GM08714 (cell line): ENCODE data around the gene DTD1.
"Not testable (repeated sequence)": the region's sequence is repeated elsewhere in the genome, so short reads cannot be mapped to it uniquely, and the experiment has no call there.

Experiments used
- H3K4me3 ChIP-seq: fragments of 200-500 bp; sonication (Bioruptor generic); 2 replicates; pipeline ENCODE4 v1.5.1; 2014; ENCODE audit warnings: mild to moderate bottlenecking, low read length, inconsistent platforms
- ZNF274 ChIP-seq: IDR thresholded peaks from 2 replicates; pipeline ENCODE4 v1.6.1; 2012; ENCODE audit warnings: mild to moderate bottlenecking, low read depth, low read length

The DTD1 gene

GRCh38 chr20:18747090-18747489 is 159.2 kb downstream of the DTD1 start:
- no peak for TF ChIP-seq ZNF274
- H3K4me3 ChIP-seq: no peak overlapping the region

DNA sequence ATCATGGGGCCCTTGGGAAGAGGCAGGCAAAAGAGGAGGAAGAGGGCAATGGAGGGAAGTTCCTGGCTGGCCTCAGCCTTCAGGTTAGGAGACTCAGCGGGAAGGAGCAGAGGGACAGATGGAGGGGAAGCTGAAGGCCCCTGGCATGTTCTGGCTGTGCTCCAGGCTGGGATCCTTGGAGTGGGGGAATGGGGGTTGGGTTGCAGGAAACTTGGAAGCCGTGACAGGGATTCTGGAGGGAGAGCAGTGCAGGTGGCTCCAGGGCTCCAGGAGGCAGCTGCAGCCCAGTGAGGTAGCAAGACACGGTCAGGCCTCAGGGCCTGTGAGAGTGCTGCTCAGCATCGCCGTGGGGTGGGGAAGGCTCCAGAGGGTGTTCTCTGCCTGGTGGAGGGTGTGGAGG is 161.1 kb downstream of the DTD1 start:
- TF ChIP-seq ZNF274: no peak

DNA sequence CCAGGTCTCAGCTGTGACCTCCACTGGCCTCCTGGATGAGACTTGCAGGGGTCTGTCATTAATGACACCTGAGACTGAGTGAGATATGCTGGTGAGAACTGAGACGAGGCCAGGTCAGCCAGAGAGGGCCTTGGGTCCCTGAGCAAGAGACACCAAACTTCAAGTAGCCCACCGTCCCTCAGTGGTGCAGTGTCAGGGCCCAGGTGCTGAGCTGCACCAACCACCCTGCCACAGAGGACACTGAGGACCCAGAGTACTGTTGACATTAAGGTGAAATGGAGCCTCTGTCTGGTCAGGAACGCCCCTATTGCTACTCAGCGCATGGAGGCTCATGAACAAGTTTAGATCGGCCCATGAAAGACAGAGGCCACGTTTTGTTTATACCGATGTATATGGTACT is 161.7 kb downstream of the DTD1 start:
- no peak for TF ChIP-seq ZNF274
- H3K4me3 ChIP-seq: no peak overlapping the region

More for the DNA sequence above, 161.1 kb downstream of the DTD1 start:
- H3K4me3 ChIP-seq: no peak overlapping the region

DNA sequence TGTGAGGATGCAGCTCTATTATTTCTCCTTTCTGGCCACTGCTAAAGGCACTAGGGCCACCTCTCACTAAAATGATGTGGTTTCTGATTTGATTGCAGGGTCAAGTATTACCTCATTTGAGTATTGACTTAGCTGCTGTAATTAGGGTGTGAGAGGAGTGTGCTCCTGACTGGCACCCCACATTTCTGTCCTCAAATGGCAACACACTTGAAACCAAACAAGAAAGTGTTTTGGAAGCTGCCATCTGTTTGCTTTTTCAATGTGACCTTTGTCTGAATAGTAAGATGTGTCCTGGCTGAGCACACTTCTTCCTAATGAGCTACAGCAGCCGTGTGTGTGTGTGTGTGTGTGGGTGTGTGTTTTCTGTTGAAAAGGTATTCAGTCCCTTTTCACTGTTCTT is 162.9 kb downstream of the DTD1 start:
- no peak for TF ChIP-seq ZNF274
- no peak overlapping the region for H3K4me3 ChIP-seq

DNA sequence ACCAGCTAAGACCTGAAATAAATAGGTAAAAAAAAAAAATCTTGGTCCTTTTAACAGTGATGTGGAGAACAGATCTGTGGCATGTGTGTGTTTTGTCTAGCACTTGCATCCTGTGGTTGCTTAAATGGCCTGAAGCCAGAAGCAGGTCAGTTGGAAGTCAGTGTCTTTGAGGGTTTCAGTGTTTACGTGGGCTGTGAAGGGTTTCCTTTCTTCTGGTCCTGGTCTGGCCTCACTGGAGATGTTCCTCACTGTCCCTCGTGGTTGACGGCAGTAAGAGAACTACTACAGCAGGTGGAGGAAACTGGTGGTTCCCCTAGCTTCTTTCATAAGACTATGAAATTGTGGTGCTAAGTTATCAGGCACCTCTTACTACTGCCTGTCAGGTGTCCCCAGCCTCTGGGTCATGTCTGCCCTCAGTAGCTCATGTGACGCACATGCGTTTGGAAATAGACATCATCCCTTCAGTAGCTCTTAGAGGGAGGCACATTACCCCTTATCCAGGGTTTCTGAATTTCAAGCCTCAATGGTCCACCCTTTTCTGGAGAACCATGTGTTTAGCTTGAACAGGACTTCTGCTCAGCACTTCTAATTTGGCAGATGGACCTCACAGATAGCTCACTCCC is 166.3 kb downstream of the DTD1 start:
- no peak overlapping the region for H3K4me3 ChIP-seq
- no peak for TF ChIP-seq ZNF274

GRCh38 chr20:18754653-18755045 is 166.8 kb downstream of the DTD1 start:
- TF ChIP-seq ZNF274: no peak
- no peak overlapping the region for H3K4me3 ChIP-seq

DNA sequence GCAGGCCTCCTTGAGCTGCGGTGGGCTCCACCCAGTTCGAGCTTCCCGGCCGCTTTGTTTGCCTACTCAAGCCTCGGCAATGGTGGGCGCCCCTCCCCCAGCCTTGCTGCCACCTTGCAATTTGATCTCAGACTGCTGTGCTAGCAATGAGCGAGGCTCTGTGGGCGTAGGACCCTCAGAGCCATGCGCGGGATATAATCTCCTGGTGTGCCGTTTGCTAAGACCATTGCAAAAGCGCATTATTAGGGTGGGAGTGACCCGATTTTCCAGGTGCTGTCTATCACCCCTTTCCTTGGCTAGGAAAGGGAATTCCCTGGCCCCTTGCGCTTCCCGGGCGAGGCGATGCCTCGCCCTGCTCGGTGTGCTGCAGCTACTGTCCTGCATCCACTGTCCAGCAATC is 173.0 kb downstream of the DTD1 start:
- H3K4me3 ChIP-seq: not testable (repeated sequence)

DNA sequence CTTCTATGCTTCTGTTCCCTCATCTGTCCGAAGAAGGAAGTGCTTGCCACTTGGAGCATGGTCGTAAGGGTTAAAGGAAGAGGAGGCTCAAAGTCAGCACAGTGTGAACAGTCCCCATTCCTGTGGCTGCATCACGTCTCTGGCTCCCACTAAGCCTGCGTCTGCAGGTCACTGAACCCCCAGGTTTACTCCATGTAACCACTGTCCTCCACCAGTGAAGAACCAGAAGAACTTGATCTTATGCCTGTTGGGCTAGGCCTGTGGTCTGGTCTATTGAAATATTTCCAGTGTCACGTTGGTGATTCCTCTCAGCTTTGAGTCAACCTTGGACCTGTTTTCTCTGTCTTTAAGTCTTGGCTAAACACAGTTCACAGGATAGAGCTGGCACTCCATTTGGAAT is 179.8 kb downstream of the DTD1 start:
- no peak overlapping the region for H3K4me3 ChIP-seq
- no peak for TF ChIP-seq ZNF274

DNA sequence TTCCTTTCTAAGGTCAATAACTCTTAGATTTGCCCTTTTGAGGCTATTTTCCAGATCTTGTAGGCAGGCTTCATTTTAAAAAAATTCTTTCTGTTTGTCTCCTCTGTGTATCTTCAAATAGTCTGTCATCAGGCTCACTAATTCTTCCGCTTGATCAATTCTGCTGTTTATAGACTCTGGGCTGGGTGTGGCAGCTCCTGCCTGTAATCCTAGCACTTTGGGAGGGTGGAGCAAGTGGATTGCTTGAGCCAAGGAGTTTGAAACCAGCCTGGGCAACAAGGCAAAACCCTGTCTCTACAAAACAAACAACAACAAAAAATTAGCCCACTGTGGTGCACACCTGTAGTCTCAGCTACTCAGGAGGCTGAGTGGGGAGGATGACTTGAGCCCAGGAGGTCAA is 185.7 kb downstream of the DTD1 start:
- no peak for TF ChIP-seq ZNF274

GRCh38 chr20:18774207-18774606 is 186.4 kb downstream of the DTD1 start:
- no peak overlapping the region for H3K4me3 ChIP-seq
- no peak for TF ChIP-seq ZNF274

More for the DNA sequence above, 185.7 kb downstream of the DTD1 start:
- H3K4me3 ChIP-seq: no peak overlapping the region

DNA sequence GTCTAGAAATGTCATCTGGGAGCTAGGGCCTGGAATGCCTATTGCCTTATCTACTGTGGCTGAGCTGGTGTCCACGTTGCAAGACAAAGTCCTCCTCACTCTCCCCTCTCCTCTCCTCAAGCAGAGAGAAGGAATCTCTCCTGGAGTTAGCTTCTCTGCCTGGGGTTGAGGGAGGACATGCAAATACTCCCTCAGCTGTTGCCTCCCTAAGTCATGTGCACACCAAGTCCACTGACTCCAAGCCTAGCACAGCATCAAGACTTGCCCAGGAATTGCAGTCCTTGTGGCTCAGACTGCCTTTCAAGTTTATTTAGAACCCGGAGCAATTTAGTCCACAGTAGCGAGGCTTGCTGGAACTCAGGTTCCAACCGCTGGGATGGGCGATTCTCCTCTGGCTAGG is 187.8 kb downstream of the DTD1 start:
- H3K4me3 ChIP-seq: no peak overlapping the region
- TF ChIP-seq ZNF274: no peak

DNA sequence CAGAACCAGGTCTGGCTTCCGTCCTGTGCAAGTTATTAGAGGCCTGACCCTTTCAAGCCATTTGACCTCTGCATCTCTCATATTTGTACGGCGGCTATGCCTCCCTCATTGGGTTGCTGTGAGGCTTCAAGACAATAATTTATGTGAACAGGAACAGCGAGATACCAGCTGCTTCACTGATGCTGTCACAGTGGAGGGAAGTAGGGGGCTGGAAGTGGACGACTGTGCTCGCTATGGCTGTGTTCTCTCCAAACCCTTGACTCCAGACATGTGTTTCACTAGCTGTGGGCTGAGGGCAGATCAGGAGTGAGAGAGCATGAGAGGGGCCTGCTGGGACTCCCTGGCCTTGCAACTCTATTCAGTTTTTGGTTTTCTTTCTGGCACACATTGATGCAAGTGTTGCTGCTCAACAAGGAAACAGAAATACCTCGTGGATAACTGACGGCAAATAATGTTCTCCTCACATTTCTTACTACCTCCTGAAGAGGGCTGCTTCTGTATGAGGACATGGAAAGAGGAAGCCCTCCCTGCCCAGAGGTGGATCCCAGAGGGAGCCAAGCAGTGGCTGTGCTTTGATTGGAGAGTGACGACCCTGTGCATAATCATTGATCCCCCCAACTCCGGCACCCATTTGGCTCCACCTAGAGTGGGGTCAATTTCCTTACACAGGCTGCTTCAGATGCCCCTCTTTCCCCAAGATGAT is 191.0 kb downstream of the DTD1 start:
- no peak for TF ChIP-seq ZNF274
- no peak overlapping the region for H3K4me3 ChIP-seq

DNA sequence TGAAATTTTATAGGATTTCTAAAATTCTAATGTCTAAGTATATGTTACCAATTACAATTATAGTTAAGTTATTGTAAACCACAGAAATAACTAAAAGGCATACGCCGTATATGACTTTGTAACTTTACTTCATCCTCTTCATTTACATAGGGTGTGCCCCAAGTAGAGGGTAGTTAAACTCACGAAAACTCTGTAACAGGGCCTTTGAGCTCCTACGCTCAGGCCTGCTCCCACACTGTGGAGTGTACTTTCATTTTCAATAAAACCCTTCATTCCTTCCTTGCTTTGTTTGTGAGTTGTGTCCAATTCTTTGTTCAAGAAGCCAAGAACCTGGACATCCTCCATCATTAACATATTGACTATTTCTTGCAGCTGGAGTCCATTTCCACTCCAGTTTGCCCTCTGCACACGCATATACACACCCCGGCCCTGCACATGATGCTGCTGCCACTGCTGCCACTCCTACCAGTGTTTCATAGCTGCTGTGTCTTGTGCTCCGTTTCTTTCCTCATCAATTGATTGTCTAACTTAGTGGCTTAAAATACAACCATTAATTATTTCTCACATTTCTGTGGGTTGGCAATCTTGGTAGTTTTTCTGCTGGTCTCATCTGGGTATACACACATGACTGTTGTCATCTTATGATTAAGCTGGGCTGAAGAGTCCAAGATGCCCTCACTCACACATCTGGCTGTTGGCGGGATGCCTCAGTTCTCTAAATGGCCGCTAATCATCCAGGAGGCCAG is 192.7 kb downstream of the DTD1 start:
- TF ChIP-seq ZNF274: no peak
- no peak overlapping the region for H3K4me3 ChIP-seq

GRCh38 chr20:18781509-18781908 is 193.7 kb downstream of the DTD1 start:
- TF ChIP-seq ZNF274: no peak

DNA sequence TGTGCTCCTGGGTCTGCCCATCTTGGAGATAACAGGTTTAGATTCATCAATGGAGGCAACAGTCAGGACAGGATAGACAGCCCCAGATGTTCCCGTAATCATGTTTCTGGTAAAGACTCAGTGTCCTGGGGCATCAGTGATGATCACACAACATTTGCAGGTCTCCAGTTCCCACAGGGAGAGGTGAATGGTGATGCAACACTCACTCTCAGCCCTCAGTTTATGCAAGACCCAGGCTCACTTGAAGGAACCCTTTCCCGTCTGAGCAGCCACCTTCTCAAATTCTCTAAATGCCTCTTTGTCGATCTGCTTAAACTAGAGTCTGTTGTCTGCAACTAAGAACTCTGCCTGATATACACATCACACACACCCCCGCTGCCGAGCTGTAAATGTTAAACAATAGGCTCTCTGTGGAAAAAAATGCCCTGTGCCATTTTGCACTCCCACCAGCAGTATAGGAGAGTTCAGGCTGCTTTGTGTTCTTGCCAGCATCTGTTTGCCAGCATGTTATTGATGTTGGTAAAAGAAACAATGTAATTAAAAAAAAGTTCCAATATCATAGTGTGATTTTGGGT is 195.6 kb downstream of the DTD1 start:
- TF ChIP-seq ZNF274: no peak
- no peak overlapping the region for H3K4me3 ChIP-seq

More at GRCh38 chr20:18781509-18781908, 193.7 kb downstream of the DTD1 start:
- no peak overlapping the region for H3K4me3 ChIP-seq

DNA sequence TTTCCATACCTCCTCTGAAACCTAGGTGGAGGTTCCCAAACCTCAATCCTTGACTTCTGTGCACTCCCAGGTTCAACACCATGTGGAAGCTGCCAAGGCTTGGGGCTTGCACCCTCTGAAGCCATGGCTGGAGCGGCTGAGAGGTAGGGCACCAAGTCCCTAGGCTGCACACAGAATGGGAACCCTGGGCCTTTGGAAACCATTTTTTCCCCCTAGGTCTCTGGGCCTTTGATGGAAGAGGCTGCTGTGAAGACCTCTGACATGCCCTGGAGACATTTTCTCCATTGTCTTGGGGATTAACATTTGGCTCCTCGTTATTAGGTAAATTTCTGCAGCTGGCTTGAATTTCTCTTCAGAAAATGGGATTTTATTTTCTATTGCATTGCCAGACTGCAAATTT is 199.2 kb downstream of the DTD1 start:
- not testable (repeated sequence) for H3K4me3 ChIP-seq
